Erythroblast (primary cell): ENCODE measurements around the gene STPG3.

Experiments
- GATA1 ChIP-seq: IDR thresholded peaks from 2 replicates; pipeline ENCODE4 v1.6.1; 2011; ENCODE audit warnings: low read depth, mild to moderate bottlenecking, control low read depth, low read length, moderate library complexity
- POLR2A ChIP-seq: IDR thresholded peaks from 2 replicates; pipeline ENCODE4 v1.6.1; 2011; ENCODE audit warnings: mild to moderate bottlenecking, low read length

DNA sequence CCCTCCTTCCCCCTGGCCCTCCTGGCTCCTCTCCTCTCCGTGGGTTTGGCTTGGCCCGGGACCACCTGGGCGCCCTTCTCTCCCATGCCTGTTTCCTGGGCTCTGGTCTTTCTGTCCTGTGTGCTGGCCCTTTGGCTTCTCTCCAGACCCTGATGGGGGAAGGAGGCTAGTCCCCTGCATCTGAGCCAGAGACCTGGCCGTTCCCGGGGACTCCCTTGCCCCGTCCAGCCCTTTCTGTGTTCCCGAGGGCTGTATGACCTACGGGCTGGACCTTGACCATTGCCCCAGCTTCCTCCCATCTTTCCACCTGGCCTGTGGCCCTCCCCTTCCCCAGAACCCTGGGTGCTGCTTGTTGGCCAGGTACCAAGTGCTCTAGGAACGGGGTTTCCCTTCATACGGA, 12.4 kb downstream of the STPG3 start:
- TF ChIP-seq POLR2A (no peak), GATA1 (no peak)
